GM18867 (cell line): ENCODE data around the gene MYBPC3.
"Not testable (repeated sequence)": the region's sequence is repeated elsewhere in the genome, so short reads cannot be mapped to it uniquely, and the experiment has no call there.

Experiments used
- ATAC-seq: cut with Tn5 transposase; IDR thresholded peaks from one replicate; pipeline ENCODE4 v1.9.1; 2021; ENCODE audit warnings: mild to moderate bottlenecking, moderate library complexity; ENCODE audit not compliant: unreplicated experiment

MYBPC3 gene

GRCh38 chr11:47340980-47341775 is 11.3 kb downstream of the MYBPC3 start:
- ATAC-seq = no peak

- no peak for ATAC-seq
These were observed 12.5 kb downstream of the MYBPC3 start for GRCh38 chr11:47340010-47340409.

- no peak for ATAC-seq
These were observed 13.9 kb downstream of the MYBPC3 start for GRCh38 chr11:47338396-47339241.

- ATAC-seq = no peak
These were observed 15.1 kb downstream of the MYBPC3 start for GRCh38 chr11:47337229-47337924.

GRCh38 chr11:47336595-47336994 is 15.9 kb downstream of the MYBPC3 start:
- no peak for ATAC-seq

GRCh38 chr11:47335733-47336132 is 16.8 kb downstream of the MYBPC3 start:
- no peak for ATAC-seq

- not testable (repeated sequence) for ATAC-seq
These were observed 17.6 kb downstream of the MYBPC3 start for GRCh38 chr11:47334699-47335411.

GRCh38 chr11:47333886-47334443 is 18.5 kb downstream of the MYBPC3 start:
- no peak for ATAC-seq

GRCh38 chr11:47333526-47333845 is 19.0 kb downstream of the MYBPC3 start:
- ATAC-seq = no peak

GRCh38 chr11:47332791-47333525 is 19.5 kb downstream of the MYBPC3 start:
- ATAC-seq = no peak

- ATAC-seq = no peak
These were observed 20.2 kb downstream of the MYBPC3 start for GRCh38 chr11:47332303-47332711.

- no peak for ATAC-seq
These were observed 20.8 kb downstream of the MYBPC3 start for GRCh38 chr11:47331454-47332302.

- no peak for ATAC-seq
These were observed 22.2 kb downstream of the MYBPC3 start for GRCh38 chr11:47329987-47330931.

- ATAC-seq = no peak
These were observed 23.0 kb downstream of the MYBPC3 start for GRCh38 chr11:47329431-47329986.

- peak; percentile 78 for ATAC-seq
These were observed 23.8 kb downstream of the MYBPC3 start for GRCh38 chr11:47328449-47329390.

- ATAC-seq = no peak
These were observed 24.6 kb downstream of the MYBPC3 start for GRCh38 chr11:47327949-47328348.
